CD4-positive, alpha-beta T cell (primary cell): Measurements from ENCODE around the gene KIR3DL1. TPM values are rescaled to one million over a fixed set of nuclear protein-coding genes. Genes with fewer than 3 reads are reported as not detected.

Experiments
- ATAC-seq: fragments of 200-7000 bp; cut with Tn5 transposase; one replicate; pipeline ENCODE4 v1.10.0; 2022; ENCODE audit warnings: mild to moderate bottlenecking; ENCODE audit not compliant: poor library complexity
- CTCF ChIA-PET: fragments of 350-600 bp; sonication (Branson Sonifier 250); formaldehyde crosslinking; loops from one replicate; lab custom pipeline; 2021; ENCODE audit warnings: antibody characterized with exemption, inconsistent platforms; lab: Charles Lee
- POLR2A ChIA-PET: fragments of 350-600 bp; sonication (Branson Sonifier 250); formaldehyde crosslinking; loops from one replicate; lab custom pipeline; 2021; ENCODE audit warnings: antibody characterized with exemption, inconsistent platforms; lab: Charles Lee
- DNase-seq, 14 experiments: peaks; one replicate each; pipeline ENCODE4 v3.0.0-alpha.2; 2013 to 2020; ENCODE audit warnings: mixed read lengths in 2 of 14
- H3K27ac ChIP-seq, 2 donors: one replicate each; pipeline versions ENCODE4 v1.5.1 to v1.7.0; 2013; ENCODE audit warnings: low read length in 2 of 2, low read depth in 1 of 2, mild to moderate bottlenecking in 1 of 2
- H3K27me3 ChIP-seq, 2 experiments: 1 replicate in 1 of 2; 2 replicates in 1 of 2; pipeline versions ENCODE4 v1.6.1 to v1.7.0; 2013; ENCODE audit warnings: low read length in 2 of 2, control low read depth in 1 of 2, mild to moderate bottlenecking in 1 of 2, moderate library complexity in 1 of 2; ENCODE audit not compliant: insufficient read depth in 2 of 2, control insufficient read depth in 1 of 2
- H3K36me3 ChIP-seq: one replicate; pipeline ENCODE4 v1.6.1; 2013; ENCODE audit warnings: low read length, control low read depth; ENCODE audit not compliant: insufficient read depth
- H3K4me1 ChIP-seq: one replicate; pipeline ENCODE4 v1.6.1; 2013; ENCODE audit warnings: low read length, control low read depth; ENCODE audit not compliant: insufficient read depth
- H3K4me3 ChIP-seq: one replicate; pipeline ENCODE4 v1.5.1; 2013; ENCODE audit warnings: mild to moderate bottlenecking, low read length, moderate library complexity
- H3K9me3 ChIP-seq, 2 experiments: 1 replicate in 1 of 2; 2 replicates in 1 of 2; pipeline versions ENCODE4 v1.6.1 to v1.7.0; 2013; ENCODE audit warnings: low read length in 2 of 2, mild to moderate bottlenecking in 2 of 2, control low read depth in 1 of 2, moderate library complexity in 1 of 2; ENCODE audit not compliant: control insufficient read depth in 1 of 2, insufficient read depth in 1 of 2
- H3K27ac Mint-ChIP-seq: one replicate; pipeline ENCODE4 v1.8.0; 2020; ENCODE audit warnings: mixed read lengths
- H3K27me3 Mint-ChIP-seq: one replicate; pipeline ENCODE4 v1.8.0; 2021; ENCODE audit warnings: mixed read lengths
- H3K36me3 Mint-ChIP-seq: one replicate; pipeline ENCODE4 v1.8.0; 2021; ENCODE audit warnings: low read depth, mixed read lengths
- H3K4me1 Mint-ChIP-seq: one replicate; pipeline ENCODE4 v1.8.0; 2021; ENCODE audit warnings: low read depth, mixed read lengths
- H3K4me3 Mint-ChIP-seq: one replicate; pipeline ENCODE4 v1.8.0; 2020; ENCODE audit warnings: mild to moderate bottlenecking, mixed read lengths
- H3K9me3 Mint-ChIP-seq: one replicate; pipeline ENCODE4 v1.8.0; 2020; ENCODE audit warnings: mixed read lengths
- intact Hi-C, 2 experiments: fragments of 100-400 bp; cut with DNase I in 1 of 2; cut with micrococcal nuclease in 1 of 2; formaldehyde crosslinking; loops; one replicate each; pipeline versions ENCODE4 v1.15.1 to v1.9.0; 2023 to 2025; cut with DNase I, micrococcal nuclease
- total RNA-seq, 174 experiments: library from RNA in 2 of 174; stranded (reverse) in 2 of 174; gene quantifications; one replicate each; pipeline ENCODE4 v1.2.3 and lab custom pipeline; 2021 to 2026
- TF ChIP-seq, protein P1 (sequence below): fragments of 200-600 bp; IDR thresholded peaks from one replicate; pipeline ENCODE4 v1.8.0; 2022; ENCODE audit warnings: antibody characterized with exemption, mild to moderate bottlenecking

KIR3DL1 gene
- total RNA-seq, 2 experiments from 2014 or later: not detected

DNA sequence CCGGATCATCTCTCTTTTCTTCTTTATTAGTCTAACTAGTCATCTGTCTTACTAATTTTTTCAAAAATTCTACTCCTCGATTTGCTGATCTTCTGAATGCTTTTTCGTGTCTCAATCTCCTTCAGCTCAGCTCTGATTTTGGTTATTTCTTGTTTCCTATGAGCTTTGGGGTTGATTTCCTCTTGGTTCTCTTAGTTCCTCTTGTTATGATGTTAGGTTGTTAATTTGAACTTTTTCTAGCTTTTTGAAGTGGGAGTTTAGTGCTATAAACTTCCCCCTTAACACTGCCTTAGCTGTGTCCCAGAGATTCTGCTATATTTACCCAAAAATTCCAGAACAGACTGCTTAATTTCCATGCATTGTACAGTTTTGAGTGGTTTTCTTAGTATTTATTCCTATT lies 61.2 kb downstream of the KIR3DL1 start:
- Mint-ChIP-seq H3K4me3 (no peak overlapping the region), H3K4me1 (no peaks in the 10 kb centered on the region), H3K27ac (no peak overlapping the region), H3K27me3 (peaks cover 29% of the 10 kb centered on the region), H3K36me3 (no peaks in the 10 kb centered on the region), H3K9me3 (no peaks in the 10 kb centered on the region)
- H3K9me3 ChIP-seq: peaks cover 0 to 14% of the 10 kb centered on the region in 2 experiments
- no peaks in the 10 kb centered on the region for H3K4me1 ChIP-seq
- ATAC-seq: no peak
- H3K4me3 ChIP-seq: no peak overlapping the region
- H3K27me3 ChIP-seq: peaks cover 10 to 14% of the 10 kb centered on the region in 2 experiments
- TF ChIP-seq, protein P1, sequence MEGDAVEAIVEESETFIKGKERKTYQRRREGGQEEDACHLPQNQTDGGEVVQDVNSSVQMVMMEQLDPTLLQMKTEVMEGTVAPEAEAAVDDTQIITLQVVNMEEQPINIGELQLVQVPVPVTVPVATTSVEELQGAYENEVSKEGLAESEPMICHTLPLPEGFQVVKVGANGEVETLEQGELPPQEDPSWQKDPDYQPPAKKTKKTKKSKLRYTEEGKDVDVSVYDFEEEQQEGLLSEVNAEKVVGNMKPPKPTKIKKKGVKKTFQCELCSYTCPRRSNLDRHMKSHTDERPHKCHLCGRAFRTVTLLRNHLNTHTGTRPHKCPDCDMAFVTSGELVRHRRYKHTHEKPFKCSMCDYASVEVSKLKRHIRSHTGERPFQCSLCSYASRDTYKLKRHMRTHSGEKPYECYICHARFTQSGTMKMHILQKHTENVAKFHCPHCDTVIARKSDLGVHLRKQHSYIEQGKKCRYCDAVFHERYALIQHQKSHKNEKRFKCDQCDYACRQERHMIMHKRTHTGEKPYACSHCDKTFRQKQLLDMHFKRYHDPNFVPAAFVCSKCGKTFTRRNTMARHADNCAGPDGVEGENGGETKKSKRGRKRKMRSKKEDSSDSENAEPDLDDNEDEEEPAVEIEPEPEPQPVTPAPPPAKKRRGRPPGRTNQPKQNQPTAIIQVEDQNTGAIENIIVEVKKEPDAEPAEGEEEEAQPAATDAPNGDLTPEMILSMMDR: no peak
- no peak for DNase-seq
- ChIA-PET CTCF (no interaction called here), POLR2A (no interaction called here)
- H3K27ac ChIP-seq: no peak overlapping the region
- intact Hi-C loops: no loop called here
- H3K36me3 ChIP-seq: no peaks in the 10 kb centered on the region

Other genes starting within 250 kb of the KIR3DL1 start
- gene LILRA2, start 242.7 kb upstream of the KIR3DL1 start, total RNA-seq: under 1 TPM; 0.78 to 0.91 TPM
- under 1 TPM; 0.27 to 0.36 TPM for gene LILRA1, start 222.8 kb upstream of the KIR3DL1 start, total RNA-seq
- gene LILRB1, start 186.0 kb upstream of the KIR3DL1 start, total RNA-seq: under 1 TPM; 0.22 to 0.38 TPM
- gene LILRB4, start 153.5 kb upstream of the KIR3DL1 start, total RNA-seq: under 1 TPM; 0.22 to 0.60 TPM
- gene KIR3DL3, start 92.0 kb upstream of the KIR3DL1 start, total RNA-seq: not detected
- not detected for gene KIR2DL3, start 78.0 kb upstream of the KIR3DL1 start, total RNA-seq
- not detected for gene KIR2DL1, start 46.7 kb upstream of the KIR3DL1 start, total RNA-seq
- not detected for gene KIR2DL4, start 12.9 kb upstream of the KIR3DL1 start, total RNA-seq
- under 1 TPM; 0.14 to 0.27 TPM for gene KIR2DS4, start 16.2 kb downstream of the KIR3DL1 start, total RNA-seq
- gene KIR3DL2, start 34.0 kb downstream of the KIR3DL1 start, total RNA-seq: 1 to 10 TPM; 1.4 to 1.6 TPM
- 1 to 10 TPM in 1 of 2 experiments, under 1 TPM in 1; 0.96 to 1.4 TPM for gene FCAR, start 57.8 kb downstream of the KIR3DL1 start, total RNA-seq
- gene NCR1, start 89.7 kb downstream of the KIR3DL1 start, total RNA-seq: not detected
- gene NLRP7, start 131.1 kb downstream of the KIR3DL1 start, total RNA-seq: not detected
- 1 to 10 TPM; 6.5 to 8.1 TPM for gene NLRP2, start 149.9 kb downstream of the KIR3DL1 start, total RNA-seq
- under 1 TPM; 0.38 to 0.47 TPM for gene GP6, start 221.8 kb downstream of the KIR3DL1 start, total RNA-seq
- gene RDH13, start 246.7 kb downstream of the KIR3DL1 start, total RNA-seq: 1 to 10 TPM; 7.4 to 8.8 TPM